HG03103 (cell line): ENCODE measurements around the gene FPR1.
"Not testable (repeated sequence)": the region's sequence is repeated elsewhere in the genome, so short reads cannot be mapped to it uniquely, and the experiment has no call there.

Source experiments
- ATAC-seq: cut with Tn5 transposase; IDR thresholded peaks from one replicate; pipeline ENCODE4 v1.9.1; 2021; ENCODE audit warnings: low read depth; ENCODE audit not compliant: unreplicated experiment

Gene FPR1

DNA sequence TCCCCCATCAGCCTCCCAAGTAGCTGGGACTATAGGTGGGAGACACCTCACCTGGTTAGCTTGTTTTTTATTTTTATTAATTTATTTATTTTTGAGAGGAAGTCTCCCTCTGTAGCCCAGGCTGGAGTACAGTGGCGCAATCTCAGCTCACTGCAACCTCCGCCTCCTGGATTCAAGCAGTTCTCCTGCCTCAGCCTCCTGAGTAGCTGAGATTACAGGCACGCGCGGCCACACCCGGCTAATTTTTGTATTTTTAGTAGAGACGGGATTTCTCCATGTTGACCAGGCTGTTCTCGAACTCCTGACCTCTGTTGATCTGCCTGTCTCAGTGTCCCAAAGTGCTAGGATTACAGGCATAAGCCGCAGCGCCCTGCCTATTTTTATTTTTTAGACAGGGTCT is 13.2 kb downstream of the FPR1 start:
- ATAC-seq = not testable (repeated sequence)

GRCh38 chr19:51737924-51738323 is 13.8 kb downstream of the FPR1 start:
- ATAC-seq = no peak

DNA sequence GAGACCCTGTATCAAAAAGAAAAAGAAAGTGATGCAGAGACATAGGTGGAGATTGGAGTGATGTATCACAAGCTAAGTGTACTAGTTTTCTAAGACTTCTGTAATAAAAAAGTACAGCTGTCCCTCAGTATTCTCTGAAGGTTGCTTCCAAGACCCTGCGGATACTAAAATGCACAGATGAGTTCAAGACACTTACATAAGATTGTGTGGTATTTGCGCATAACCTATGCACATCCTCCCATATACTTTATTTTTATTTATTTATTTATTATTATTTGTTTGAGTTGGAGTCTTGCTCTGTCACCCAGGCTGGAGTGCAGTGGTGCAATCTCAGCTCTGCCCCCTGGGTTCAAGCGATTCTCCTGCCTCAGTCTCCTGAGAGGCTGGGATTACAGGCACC is 14.3 kb downstream of the FPR1 start:
- ATAC-seq = no peak

- ATAC-seq = no peak
Measured at GRCh38 chr19:51735759-51736449, 15.8 kb downstream of the FPR1 start.

DNA sequence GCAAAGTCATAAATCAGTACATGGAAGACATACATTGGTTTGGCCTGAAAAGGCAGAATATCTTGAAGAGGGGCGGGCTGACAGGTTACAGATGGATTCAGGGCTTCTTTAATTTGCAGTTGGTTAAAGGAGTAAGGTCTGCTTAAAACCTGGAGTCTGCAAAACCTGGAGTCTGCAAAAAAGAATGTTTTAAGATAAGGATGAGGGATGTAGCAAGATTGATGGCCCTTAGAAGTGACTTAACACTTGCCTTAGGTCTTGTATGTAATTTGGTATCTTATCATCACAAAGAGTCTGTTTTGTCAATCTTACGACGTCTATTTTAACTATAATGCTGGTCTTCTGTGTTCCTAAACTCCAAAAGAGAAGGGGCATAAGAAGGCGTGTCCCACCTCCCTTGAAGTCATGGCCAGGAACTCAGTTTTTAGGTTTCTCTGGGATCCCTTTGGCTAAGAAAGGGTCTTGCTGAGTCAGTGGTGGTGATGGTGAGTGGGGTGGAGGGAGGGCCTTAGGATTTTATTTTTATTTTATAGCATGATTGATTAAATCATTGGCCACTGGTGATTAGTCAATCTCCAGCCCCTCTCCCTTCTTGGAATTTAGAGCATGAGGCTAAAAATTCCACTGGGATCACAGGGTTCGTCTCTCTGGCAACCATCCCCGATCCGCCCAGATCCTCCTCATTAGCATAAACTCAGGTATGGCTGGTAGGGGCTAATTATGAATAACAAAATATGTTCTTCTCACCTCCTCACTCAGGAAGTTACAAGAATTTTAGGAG is 17.7 kb downstream of the FPR1 start:
- ATAC-seq = no peak

DNA sequence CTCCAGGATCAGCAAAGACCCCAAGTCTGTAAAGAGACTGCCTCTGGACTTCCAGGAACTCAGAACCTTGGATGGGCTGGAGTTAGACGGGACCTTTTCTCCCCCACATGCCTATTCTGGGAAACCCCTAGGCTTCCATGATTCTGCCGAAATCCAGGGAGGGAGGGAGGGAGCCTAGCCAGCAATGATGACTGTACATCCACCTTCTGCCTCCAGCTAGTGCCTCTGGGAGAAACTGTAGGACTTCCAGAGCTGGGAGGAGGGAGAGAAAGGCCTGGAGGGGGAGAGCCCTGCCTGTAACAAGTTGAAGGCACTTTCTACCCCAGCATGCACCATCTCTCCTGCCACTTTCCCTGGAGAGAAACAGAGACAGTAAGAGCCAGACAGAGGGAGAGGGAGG is 21.9 kb downstream of the FPR1 start:
- ATAC-seq = no peak

GRCh38 chr19:51727349-51727880 is 24.3 kb downstream of the FPR1 start:
- ATAC-seq = no peak

GRCh38 chr19:51726049-51726448 is 25.6 kb downstream of the FPR1 start:
- no peak for ATAC-seq

DNA sequence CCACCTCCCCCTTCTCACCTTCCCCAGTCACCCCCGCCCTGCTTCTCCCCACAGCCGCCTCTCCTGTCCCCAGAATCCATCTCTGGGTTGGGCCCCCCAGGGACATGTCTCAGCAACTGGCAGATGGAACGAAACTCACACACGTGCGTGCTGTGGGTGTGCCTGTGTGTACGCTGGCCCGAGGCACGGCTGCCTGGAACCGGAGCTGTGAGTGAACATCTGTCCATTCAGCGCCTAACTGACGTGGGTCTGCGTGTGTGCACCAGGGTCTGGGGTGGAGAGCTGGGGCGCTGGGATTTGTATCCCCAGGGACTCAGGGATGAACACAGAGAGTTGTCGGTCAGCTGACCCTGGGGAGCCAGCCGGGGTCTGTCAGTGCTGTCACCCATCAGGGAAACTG is 27.1 kb downstream of the FPR1 start:
- ATAC-seq = no peak

GRCh38 chr19:51722492-51722891 is 29.2 kb downstream of the FPR1 start:
- ATAC-seq = no peak

- no peak for ATAC-seq
Measured at GRCh38 chr19:51721905-51722304, 29.8 kb downstream of the FPR1 start.

DNA sequence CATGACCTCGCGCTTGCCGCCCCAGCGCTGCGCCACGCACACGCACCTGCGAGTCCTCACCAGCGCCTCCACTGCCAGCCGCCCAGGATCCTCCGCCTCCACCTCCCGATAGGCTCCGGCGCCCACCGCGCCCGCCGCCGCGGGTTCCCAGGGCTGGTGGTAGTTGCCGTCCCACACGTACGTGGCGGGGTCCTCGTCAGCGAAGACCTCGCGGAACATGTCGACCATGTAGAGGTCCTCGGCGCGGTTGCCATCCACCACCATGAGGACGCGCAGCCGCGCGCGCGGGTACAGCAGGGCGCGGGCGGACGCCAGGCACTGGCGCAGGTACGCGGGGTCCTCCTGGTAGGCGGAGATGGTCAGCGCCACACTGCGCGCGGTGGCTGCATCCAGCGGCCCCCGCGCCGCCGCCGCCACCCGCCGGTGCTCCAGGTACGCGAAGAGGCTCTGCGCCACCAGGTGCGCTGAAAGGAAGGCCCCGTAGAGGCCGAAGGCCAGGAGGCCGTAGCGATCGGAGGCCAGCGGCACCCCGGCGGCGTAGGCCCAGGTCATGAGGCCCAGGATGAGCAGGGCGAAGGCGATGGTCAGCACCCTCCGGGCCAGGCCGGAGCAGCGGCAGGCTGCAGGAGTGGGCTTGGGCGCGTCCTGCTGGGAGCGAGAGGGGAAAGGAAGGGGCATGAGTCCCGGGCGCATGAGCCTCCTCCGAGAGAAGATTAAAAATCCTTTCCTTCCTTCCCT is 32.3 kb downstream of the FPR1 start:
- no peak for ATAC-seq

DNA sequence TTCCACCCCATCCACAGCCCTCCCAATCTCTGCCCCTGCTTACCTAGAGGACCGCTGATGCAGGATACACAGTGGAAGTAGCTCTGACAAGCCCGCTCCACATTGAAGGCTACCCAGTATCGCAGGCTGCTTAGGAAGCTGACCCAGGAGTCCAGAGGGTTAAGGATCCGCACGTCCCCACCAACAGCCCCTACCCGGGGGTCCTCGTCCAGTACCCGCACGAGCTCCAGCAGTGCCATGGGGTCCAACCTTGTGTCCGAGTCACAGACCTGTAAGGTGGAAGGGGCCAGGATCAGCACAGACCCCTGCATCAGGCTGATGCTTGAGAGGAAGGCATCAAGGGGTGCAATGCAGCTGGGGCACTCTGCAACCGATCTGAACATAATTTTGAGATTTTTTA is 34.8 kb downstream of the FPR1 start:
- ATAC-seq = no peak

DNA sequence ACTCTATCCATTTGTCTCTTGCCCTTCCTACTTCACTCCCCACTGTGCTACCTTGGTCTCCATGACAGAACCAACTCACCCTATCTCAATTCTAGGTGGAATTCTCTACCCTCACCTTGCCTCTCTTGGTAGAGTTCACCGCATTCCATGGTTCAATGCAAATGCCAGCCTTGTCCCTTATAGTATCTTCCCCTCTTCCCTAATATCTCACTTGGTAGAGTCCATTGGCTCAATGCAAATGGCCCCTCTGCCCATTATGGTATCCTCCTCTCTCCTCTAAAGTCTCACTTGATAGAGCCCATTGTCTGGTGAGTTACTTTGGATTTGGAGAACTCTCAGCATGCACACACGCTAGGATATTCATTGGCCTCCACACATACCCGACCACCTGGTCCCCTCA is 35.8 kb downstream of the FPR1 start:
- no peak for ATAC-seq

- ATAC-seq = no peak
Measured at GRCh38 chr19:51714848-51715247, 36.8 kb downstream of the FPR1 start.

DNA sequence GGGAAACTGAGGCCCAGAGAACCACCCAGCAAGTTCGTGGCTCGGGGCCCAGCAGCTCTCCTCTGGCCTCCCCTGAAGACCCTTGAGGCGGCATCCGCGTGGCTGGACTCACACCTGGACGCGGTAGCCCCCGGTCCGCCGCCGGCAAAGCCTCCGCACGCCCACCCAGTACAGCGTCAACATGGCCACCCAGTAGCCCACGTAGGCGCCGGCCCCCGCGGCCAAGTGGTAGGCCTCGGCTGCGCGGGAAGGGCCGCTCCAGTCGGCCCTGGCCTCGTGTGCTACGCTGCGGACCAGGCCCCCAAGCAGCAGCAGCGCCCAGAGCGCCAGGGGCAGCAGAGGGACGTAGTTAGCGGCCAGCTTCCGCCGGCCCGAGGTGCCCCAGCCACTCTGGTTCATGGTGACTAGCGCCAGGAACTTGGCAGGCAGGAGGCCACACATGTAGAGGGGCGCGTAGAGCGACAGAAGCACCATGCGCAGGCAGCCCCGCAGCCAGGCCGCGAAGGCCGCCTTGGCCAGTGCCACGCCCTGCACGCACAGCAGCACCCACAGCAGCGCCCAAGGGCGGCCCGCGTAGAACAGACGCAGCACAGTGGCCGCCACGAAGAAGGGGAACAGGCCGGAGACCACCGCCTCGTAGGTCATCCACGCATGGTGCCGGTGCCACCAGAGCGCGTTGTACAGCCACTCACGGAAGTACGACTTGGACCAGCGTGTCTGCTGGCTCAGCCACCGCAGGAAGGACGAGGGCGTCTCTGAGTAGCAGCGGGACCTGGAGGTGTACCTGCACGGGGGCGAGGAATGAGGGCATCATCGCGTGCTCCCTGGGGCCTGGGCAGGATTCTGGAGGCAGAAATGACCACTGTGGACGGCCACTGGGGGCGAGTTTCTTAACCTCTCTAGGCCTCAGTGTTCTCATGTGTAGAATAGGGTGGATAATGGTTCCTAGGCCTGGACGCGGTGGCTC is 38.1 kb downstream of the FPR1 start:
- ATAC-seq = no peak

GRCh38 chr19:51712461-51713081 is 39.1 kb downstream of the FPR1 start:
- ATAC-seq = no peak

GRCh38 chr19:51711702-51712101 is 40.0 kb downstream of the FPR1 start:
- ATAC-seq = no peak

GRCh38 chr19:51710163-51710562 is 41.5 kb downstream of the FPR1 start:
- no peak for ATAC-seq

- no peak for ATAC-seq
Measured at GRCh38 chr19:51709575-51709974, 42.1 kb downstream of the FPR1 start.
